LNCAP (cell line): ENCODE data around the gene MGMT.

Experiments
- TF ChIP-seq, protein P1 (sequence below): fragments of 450-650 bp; IDR thresholded peaks from 2 replicates; pipeline ENCODE4 v1.5.1; 2017; ENCODE audit warnings: mild to moderate bottlenecking

The MGMT gene

DNA sequence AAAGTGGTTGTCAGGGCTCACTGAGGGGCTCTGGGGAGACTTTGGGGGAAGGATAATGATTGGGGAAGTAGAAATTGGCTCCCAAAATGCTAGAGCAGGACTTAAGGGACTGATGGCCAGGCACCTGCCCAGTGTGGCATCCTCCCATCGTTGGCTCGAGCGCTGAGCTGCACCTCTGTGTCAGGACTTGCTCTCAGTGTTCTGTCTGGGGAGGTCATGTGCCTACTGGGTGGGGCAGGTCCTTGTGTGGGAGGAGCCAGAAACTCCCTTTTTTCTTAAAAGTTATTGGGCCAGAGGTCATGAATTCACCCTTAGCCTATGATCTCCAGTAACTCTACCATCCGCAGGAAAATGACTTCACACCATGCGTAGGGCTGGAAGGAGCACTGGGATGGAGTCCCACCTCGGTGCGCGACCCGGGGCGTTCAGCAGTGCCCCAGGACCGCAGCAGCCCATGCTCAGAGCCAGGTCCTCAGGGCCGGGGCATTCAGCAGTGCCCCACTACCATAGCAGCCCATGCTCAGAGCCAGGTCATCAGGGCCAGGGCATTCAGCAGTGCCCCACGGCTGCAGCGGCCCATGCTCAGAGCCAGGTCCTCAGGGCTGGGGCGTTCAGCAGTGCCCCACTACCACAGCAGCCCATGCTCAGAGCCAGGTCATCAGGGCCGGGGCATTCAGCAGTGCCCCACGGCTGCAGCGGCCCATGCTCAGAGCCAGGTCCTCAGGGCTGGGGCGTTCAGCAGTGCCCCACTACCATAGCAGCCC, 275.1 kb downstream of the MGMT start:
- TF ChIP-seq, protein P1, sequence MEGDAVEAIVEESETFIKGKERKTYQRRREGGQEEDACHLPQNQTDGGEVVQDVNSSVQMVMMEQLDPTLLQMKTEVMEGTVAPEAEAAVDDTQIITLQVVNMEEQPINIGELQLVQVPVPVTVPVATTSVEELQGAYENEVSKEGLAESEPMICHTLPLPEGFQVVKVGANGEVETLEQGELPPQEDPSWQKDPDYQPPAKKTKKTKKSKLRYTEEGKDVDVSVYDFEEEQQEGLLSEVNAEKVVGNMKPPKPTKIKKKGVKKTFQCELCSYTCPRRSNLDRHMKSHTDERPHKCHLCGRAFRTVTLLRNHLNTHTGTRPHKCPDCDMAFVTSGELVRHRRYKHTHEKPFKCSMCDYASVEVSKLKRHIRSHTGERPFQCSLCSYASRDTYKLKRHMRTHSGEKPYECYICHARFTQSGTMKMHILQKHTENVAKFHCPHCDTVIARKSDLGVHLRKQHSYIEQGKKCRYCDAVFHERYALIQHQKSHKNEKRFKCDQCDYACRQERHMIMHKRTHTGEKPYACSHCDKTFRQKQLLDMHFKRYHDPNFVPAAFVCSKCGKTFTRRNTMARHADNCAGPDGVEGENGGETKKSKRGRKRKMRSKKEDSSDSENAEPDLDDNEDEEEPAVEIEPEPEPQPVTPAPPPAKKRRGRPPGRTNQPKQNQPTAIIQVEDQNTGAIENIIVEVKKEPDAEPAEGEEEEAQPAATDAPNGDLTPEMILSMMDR = no peak

DNA sequence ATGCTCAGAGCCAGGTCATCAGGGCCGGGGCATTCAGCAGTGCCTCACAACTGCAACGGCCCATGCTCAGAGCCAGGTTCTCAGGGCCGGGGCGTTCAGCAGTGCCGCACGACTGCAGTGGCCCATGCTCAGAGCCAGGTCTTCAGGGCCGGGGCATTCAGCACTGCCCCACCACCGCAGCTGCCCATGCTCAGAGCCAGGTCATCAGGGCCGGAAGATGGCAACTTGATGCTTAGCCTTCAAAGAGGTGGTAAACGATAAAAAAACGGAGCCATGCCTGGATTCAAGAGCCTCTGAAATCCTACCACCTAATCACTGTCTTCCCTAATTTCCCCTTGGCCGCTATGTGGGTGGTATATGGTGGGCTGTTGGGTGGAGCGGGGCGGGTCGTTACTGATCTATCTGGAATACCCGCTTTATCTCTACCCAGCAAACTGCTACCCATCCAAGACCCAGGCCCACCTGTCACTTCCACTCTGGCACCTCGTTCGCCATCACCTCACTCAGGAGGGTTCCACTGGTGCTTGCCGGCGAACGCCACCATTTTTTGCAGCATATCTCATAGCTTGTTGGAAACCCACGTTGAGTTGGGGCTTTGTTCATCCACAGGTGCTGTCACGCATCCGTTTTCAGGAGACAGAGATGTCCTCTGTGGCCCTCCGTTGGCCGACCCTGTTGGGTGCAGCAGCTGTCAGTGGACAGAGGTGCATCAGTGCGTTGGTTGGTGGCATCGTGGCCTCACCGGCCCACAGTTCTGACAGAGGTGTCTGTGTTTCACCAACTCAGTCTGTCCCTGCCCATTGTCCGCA, 275.9 kb downstream of the MGMT start:
- TF ChIP-seq, protein P1 = no peak

DNA sequence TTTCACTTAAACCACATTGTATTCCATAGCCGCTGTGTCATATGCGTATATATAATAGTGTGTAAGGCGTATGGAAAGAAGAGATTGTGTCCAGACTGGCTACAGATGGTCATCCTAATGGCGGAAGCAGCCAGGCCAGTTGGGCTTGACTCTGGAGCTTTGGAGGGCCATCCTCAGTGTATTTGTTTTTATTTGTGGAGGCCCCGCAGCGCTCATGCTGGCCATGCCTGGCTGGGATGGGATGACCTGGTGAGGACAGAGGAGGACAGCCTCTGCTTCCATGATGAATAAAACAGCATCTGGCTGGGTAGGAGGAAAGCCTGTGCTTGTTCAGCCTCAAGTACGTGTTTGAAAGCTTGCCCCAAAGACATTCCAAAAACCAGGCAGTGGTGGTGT, 276.7 kb downstream of the MGMT start:
- TF ChIP-seq, protein P1 = no peak

DNA sequence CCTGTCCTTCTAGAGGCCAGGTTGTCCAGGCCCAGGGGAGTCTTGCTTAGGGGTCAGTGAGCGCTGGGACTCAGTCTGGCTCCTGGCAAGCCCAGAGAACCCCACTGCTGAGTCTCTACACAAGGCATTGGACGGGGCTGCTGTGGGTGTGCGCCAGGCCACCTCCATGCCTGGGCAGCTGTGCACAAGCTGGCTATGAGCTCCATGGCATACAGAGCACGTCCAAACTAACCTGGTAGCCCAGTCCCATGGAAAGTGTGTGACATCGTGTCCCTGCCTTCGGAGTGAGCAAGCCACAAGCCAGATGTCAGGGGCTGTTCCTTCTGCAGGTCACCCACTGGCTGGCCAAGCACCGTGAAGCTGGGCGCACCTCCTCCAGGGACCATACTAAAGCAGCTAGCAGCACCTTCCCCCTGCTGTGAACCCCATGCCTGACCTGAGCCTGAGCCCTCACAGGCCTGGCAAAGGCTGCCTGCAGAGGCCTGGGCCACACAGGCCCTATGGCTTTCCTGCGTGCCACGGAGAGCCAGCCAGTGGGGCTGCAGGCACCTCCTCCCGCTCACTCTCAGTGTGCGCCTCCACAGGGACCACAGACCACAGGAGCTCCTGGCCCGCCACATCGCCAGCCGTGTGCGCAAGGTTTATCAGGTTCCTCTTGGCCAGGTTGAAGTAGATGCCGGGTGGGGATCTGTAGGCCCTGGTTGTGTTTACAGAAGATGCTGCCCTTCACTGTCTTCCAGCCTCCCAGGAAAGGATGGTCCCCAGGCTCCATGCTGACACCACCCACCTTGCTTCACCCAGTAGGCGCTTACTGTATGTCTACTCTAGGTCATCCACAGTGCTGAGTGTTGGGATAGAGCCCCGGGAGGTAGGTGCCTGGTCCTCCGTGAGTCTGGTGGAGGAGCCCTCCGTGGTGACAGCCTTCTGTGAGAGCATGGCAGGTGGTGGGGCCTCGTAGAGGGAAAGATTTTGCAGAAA, 277.4 kb downstream of the MGMT start:
- TF ChIP-seq, protein P1 = no peak

DNA sequence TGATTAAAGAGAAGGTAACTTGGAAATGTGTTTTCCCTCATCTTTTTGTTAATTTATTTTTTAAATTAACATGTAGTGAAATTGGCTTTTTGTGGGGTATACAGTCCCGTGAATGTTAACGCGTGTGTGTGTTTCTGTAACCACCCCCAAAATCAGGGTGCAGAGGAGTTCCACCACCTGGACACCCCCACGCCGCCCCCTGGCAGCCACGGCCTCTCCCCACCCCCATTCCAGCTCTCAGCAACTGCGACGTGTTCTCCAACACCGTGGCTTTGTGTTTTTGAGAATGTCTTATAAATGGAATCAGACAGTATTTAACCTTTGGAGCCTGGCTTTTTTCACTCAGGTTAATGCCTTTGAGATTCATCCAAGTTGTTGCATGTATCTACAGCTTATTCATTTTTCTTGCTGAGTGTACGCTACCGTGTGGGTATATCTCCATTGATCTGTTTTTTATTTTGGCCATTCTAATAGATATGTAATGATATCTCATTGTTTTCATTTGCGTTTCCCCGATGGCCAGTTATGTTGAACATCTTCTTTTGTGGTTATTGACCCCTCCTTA, 278.2 kb downstream of the MGMT start:
- TF ChIP-seq, protein P1 = no peak

DNA sequence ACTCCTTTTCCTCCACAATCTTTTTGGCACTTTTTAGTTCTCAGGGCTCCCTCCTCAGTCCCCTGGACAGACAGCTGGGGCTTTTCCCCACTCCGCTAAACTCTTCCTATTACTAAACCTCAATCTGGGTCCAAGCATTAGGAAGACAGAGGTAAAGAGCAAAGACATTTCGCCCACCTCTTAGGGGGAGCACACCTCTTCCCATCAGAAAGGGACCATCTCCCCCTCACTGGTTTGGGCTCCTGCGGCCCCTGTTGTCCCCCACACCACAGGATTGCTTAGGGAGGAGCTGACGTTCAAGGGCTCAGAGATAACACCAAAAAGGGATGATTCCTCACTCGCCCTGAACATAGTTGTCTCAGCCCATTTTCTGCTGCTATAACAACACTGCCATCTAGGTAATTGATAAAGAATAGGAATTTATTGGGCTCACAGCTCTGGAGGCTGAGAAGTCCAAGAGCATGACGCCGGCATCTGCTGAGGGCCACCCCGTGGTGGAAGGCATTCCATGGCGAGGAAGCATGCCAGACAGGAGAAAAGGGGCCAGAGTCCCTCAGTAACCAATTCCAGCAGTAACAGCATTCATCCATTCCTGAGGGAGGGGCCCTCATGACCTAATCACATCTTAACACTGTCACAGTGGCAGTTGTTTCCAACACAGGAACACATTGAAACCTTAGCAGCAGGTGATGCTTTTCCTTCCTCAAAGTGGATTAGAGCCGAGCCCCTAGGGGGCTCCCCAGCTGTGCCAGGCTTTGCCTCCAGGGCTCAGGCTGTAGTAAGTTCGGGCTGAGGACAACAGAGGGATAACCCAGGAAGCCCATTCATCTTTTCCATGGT, 287.4 kb downstream of the MGMT start:
- TF ChIP-seq, protein P1 = no peak; the same call in 1 of the 2 replicates
